Right lung (tissue), 10 donors: ENCODE results near the gene CD8A. TPM values are rescaled to one million over a fixed set of nuclear protein-coding genes. Genes with fewer than 3 reads are reported as not detected.
"Not testable (repeated sequence)": the region's sequence is repeated elsewhere in the genome, so short reads cannot be mapped to it uniquely, and the experiment has no call there.

Source experiments
- DNase-seq, 2 donors: peaks; one replicate each; pipeline ENCODE4 v3.0.0-alpha.2; 2013
- long read RNA-seq, 8 donors: transcript quantifications; one replicate each; lab custom pipeline, GENCODE V29; 2026
- polyA plus RNA-seq, 5 donors: library from polyadenylated mRNA; unstranded; fragments of 120-200 nt; gene quantifications; one replicate each; pipeline versions ENCODE4 v1.2.1 to v1.2.3, GENCODE V29; 2013; ENCODE audit warnings: inconsistent platforms in 1 of 5, low replicate concordance in 1 of 5; ENCODE audit not compliant: insufficient read length in 5 of 5, insufficient read depth in 1 of 5

The CD8A gene
- 1 to 10 TPM in 3 of 5 donors, under 1 TPM in 2; 0.62 to 1.2 (median 1.1) TPM for polyA plus RNA-seq
- long read RNA-seq, donor 1, result 0 reads
- long read RNA-seq, donor 2, partial matches to known transcripts, result 0 of 1 reads
- long read RNA-seq, donor 2, other reads (novel, unspliced or antisense), result 0 of 1 reads
- long read RNA-seq, donor 3, result 0 reads
- long read RNA-seq, donor 4, result 0 reads
- long read RNA-seq, donor 5, result 0 reads
- long read RNA-seq, donor 6, result 0 reads
- long read RNA-seq, donor 7, result 0 reads
- long read RNA-seq, donor 8, result 0 reads

DNA sequence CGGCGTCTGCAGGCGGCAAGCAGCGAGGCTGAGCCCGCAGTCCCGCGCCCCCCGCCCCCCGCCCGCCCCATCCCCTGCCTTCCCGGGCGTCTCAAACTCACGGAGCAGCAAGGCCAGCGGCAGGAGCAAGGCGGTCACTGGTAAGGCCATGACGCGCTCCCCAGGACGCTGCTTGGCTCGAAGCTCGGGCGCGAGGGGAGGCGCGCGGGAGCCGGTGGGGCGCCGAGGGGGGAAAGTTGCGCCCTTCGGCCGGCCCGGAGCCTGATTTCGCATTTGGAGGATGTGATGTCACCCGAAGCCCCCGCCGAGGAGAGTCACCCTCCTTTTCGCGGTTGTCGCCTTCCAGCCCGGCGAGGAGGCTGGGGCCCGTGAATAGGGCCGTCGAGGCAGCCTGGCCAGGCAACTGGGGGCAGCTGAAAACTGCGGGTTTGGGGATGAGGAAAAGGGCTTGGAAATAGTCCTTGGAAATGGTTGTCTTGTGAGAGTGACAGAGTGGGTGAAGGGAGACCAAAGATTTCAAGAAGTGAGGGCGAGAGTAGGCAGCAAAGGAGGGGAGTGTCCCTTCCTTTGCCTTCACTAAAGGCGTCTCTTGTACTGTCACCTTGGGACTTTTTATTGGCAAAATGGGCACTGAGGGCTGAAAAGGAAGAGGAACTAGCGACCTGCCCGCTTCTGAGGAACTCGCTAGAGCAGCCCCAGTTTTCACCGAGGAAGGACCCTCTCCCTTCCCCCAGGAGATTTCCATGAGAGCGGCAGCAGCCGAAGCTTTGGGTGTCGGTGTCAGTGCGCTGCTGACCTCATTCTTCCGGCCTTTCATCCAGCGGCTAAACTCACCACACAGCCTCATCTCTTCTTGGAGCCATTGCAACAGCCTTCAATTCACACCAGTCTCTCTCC is at the start of gene CD8A:
Gene CD8A (minus strand): TSS at position 238 of the 897 bp plus-strand sequence. CDS start 88 bp downstream, at position 150.
- DNase-seq, result no peak

DNA sequence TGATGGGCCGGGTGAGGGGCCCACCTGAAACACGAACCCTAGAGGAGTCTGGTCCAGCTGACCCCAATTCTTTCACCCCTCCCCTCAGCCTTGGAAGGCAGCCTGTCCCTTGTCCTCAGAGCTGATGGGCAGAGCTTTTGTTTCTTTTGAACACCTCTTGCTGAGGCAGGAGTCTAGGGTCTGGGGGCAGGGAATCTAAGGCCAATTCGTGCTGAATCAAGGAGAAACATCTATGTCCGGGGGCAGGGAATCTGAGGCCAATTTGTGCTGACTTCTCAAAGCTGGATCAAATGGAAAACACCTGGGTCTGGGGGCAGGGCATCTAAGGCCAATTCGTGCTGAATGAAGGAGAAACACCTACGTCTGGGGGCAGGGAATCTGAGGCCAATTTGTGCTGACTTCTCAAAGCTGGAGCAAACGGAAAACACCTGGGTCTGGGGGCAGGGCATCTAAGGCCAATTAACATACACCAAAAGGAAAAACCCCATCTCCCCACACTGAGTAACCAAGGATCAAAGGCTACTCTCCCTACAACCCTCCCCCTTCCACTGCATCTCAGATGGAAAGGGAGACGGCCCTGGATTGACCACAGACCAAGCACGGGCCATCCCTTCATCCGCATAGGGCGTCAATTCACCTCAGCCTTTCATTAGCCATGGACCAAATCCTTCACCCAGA is 49.3 kb upstream of the CD8A start:
- not testable (repeated sequence) for DNase-seq

DNA sequence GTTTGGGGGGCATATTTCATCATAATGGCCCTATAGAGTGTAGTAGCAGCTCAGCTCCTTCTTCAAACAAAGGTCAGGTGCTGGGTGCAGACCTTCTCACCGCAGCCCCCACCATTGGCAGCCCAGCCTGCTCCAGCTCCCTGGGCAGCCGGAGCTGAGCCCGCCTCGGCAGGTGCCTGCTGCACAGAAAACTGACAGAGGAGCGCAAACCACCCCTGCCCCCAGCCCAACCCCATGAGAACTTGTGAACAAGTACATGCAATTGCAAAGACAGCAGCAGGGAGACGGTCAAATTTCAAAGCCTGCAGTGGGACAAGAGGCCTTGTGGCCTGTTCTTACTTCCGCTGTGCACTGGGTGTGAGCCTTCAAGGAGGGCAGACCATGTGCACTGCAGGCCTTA is 48.7 kb upstream of the CD8A start:
- not testable (repeated sequence) for DNase-seq

DNA sequence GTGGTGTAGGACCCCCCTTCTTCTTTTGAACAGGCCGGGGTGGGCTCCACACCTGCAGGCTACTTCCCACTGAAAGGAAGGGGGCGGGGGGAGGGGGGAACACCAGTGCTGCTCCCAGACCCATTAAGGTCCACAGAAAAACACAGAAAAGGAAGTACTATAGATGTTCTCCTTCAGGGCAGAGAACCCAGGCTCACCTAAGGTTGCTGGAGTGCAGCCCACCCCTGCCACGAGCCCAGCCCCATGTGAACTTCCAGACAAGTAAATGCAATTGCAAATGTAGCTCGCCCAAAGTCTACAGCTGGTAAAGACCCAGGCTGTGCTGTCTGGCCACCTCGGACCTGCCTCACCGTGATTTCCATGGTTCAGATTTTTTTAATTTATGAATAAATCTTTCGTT is 47.0 kb upstream of the CD8A start:
- DNase-seq, result not testable (repeated sequence)

DNA sequence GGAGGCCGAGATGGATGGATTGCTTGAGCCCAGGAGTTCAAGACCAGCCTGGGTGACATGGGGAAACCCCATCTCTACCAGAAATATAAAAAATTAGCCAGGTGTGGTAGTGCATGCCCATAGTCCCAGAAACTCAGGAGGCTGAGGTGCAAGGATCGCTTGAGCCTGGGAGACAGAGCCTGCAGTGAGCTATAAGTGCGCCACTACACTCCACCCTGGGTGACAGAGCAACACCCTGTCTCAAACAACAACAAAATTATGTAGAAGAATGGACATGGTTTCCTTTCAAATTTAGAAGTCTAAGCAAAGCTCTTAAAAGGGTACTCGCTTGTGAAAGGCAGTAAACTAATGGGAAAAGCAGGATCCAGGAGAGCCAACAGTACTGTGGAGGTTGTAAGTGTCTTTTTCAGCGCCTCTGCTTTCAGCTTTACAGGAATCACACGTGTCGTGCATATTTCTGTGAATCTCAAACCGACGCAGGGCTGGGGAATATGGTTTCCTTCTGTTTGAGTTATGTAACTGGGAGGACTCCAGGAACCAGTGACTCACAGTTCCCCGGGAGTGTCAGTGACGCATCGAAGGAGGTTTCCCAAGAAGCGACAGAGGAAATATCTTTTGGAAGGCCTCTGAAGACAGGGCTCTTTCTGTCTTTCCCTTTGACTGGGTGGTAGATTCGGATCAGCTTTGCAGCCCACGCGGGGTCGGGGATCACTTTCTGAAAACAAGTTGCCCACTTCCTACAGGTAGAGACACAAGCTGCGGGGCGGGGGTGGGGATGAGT is 46.4 kb upstream of the CD8A start:
- DNase-seq, result peak; percentile 26 to 44

DNA sequence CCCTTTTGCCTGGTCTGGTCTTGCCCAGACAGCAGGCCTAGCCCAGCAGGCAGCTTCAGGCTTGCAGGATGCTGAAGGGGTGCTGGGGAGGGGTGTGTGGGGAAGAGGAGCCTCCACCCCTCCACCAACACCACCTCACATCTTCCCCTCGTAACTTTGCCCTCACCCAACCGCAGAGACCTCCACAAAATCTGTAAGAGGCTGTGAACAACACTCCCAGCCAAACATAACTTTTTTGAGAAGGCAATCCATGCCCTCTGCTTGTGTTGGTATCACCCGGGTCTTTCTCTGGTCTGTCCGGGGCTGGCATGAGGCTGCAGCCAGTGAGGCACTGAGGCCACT is 44.8 kb upstream of the CD8A start:
- not testable (repeated sequence) for DNase-seq

DNA sequence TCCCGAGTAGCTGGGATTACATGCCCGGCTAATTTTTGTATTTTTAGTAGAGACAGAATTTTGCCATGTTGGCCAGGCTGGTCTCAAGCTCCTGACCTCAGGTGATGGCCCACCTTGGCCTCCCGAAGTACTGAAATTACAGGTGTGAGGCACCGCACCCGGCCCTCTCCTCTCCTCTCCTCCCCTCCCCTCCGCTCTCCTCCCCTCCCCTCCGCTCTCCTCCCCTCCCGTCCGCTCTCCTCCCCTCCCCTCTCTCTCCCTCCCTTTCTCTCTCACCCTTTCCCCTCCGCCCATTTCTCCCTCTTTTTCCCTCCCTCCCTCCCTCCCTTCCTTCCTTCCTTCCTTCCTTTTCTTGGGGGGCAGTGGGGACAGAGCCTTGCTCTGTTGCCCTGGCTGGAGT is 42.6 kb upstream of the CD8A start:
- DNase-seq, result no peak

DNA sequence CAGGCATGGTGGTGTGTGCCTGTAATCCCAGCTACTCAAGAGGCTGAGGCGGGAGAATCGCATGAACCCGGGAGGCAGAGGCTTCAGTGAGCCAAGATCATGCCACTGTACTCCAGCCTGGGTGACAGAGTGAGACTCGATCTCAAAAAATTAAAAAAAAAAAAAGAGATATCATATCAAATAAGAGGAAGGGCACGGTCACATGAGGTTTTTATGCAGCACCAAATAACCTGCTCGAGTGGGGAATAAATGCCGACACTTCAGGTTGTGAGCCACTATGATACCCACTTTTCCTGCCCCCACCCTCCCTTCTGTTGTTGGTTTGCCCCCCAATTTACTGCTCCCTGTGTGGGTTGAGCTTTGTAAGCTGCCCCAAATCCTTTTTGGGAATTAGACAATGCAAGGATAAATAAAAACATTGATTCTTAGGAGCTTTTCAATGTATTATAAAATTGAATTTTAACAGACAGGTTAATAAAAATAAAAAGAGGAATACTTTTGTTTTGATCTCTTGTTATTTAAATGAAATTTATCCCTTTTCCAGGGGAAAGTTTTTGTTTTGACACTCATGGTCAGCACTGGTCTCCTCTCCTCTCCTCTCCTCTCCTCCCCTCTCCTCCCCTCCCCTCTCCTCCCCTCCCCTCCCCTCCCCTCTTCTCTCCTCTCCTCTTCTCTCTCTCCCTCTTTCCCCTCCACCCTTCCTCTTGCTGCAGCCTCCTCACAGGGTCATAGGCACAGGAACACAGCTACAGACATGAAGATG is 41.8 kb upstream of the CD8A start:
- DNase-seq, result no peak

DNA sequence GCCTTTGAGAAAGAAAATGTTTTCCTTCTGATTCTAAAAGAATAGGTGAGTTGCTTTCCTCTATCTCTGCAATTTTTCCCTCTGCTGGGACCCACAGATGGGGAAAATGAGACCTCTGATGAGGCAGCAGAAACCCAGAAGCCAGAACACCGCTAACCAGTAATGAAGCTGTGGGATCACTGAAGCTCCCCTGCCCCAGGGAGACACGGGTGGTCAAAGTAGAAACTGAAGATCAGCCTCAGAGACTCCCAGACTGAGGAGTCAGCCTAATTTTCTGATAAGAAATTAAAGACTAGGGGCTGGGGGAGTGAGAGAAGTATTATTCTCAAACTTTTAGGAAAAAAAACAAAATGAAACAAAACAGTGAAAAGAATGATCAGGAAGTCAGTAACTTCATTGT is 40.8 kb upstream of the CD8A start:
- no peak for DNase-seq

DNA sequence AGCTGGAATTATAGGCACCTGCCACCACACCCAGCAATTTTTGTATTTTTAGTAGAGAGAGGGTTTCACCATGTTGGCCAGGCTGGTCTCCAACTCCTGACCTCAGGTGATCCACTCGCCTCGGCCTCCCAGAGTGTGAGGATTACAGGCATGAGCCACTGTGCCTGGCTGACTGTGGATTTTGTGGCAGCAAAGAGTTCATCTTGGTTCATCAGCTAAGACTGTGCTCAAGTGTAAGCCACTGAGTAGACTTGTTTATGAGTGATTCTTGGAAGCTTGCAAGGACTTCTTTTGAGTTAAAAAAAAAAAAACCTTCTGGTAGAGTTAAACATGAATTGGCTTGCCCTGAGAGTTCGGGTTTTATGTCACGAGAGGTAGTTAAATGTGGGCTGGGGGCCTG is 36.2 kb upstream of the CD8A start:
- no peak for DNase-seq

DNA sequence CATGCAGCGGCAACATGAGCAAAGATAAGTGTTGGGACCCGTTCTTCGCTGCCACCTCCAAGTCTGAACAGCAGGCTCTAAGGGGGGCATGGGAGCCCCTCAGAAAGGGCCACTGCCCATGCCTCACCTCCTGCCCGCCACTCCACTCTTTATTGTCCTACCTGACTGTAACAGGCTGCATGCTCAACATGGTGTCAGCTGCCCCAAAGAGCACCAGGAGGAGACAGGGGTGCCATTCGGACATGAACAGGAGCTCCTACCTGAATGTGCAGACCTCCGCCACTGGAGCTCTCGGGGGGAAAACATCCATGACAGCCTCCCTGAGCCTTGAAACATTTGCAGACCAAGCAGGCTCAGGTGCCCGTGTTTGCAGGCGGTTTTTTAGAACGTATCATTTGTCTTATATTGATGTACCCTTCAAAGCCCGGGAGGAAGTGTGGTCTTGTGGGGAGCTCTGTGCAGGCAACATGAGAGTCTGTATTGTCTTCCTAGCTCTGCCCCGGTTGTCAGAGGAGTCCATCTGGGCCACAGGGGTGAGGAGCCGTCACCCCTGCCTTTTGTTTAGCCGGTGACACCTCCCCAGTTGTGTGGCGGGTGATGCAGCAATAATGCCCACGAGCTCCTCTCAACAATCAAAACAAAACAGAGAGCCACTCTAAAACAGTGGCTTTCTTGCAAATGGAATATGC is 35.1 kb upstream of the CD8A start:
- DNase-seq, result no peak

DNA sequence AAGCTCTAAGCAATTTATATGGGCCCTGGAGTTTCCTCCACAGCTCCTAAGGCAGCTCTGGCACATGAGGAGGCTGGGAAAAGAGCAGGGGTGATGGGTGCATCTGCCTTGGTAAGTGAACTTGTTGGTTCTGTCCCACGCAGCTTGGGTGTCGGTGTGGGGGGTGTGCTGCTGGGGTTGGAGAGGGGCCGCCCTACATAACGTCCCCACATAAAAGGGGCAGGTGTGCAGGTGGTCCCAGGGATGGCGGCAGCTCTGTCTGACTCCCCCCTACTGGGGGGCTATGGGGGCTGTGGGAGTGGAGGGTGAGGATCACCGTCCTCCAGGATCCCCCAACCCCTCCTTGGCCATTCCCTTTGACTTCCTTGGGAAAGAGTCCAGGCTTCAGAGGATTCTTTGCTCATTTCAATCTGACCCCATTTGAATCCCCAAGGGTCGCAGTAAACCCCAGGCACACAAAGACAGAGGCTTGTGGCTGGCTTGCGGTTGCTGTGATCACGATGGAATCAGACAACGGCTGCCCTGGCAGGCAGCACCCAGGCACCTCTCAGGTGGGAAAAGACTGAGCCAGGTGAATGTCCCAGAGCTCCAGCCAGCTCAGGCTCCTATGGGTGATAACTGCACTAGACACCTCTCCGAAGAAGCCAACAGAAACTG is 34.5 kb upstream of the CD8A start:
- no peak for DNase-seq

DNA sequence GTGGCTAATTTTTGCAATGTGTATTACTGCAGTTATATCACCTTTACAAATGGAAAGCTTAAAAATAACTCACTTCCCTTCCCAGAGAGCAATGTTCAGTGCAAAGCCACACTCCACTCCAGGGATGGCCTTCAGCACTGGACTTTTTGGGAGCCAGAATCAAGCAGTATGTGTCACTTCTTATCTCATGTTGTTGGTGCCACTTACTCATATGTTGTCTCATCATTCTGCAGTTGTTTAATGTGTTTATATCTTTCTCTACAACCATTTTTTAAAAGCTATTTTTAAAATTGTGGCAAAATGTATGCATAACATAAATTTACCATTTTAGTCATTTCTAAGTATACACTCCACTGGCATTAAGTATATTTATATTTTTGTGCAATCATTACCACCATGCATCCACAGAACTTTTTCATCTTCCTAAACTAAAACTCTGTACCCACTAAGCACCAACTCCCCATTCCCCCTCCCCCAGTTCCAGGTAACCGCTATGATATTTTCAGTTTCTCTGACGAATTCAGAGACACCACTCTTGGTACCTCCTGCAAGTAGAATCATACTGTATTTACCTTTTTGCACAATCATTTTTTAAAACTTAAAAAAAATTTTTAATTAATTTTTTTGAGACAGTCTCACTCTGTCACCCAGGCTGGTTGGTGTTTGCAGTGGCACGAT is 32.1 kb upstream of the CD8A start:
- DNase-seq, result no peak

DNA sequence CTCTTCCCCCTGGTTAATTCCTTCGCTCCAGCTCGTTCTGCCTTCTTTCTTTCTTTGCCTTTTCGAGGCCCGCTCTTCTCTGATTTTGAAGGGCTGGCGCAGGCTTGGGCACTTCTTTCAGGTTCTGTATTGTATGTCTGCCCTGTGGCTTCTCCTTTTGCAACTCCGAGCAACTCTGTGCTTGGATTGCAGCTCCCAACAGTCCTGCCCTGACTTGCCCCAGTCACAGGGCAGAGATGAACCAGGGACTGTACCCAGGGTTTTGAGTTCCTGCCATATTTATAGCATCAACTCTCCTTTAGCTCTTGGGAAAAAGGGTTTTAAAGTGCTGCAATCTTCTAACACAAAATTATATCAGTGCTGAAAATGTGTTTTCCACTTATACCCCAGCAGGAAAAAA is 31.1 kb upstream of the CD8A start:
- DNase-seq, result no peak

DNA sequence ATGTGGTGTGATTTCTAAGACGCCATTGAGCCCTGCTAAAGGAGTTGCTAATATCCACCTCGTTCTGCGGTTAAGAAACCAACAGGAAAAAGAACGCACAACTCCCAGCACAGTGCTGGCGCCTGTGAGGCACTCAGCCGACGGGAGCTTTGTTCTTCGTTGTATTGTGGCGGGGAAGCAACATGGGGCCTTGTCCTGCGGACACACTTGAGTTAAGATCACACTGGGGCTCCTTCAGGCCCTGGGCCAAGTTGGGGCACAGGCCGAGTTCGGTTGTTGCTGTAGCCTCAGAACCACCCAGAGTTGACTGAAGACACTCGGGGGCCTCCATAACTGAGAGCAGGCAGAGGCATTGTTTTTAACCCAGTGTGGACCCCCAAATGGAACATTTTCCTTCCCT is 30.6 kb upstream of the CD8A start:
- DNase-seq, result no peak

DNA sequence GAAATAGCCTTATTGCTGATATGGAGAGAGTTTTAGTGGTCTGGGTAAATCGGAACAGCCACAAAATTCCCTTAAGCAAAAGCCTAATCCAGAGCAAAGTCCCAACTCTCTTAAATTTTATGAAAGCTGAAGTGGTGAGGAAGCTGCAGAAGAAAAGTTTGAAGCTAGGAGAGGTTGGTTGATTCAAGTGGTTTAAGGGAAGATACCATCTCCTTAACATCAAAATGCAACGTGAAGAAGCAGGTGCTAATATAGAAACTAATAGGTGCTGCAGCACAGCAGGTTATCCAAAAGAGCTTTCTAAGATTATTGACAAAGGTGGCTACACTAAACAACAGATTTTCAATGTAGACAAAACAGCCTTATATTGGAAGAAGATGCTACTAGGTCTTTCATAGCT is 28.2 kb upstream of the CD8A start:
- DNase-seq, result no peak

DNA sequence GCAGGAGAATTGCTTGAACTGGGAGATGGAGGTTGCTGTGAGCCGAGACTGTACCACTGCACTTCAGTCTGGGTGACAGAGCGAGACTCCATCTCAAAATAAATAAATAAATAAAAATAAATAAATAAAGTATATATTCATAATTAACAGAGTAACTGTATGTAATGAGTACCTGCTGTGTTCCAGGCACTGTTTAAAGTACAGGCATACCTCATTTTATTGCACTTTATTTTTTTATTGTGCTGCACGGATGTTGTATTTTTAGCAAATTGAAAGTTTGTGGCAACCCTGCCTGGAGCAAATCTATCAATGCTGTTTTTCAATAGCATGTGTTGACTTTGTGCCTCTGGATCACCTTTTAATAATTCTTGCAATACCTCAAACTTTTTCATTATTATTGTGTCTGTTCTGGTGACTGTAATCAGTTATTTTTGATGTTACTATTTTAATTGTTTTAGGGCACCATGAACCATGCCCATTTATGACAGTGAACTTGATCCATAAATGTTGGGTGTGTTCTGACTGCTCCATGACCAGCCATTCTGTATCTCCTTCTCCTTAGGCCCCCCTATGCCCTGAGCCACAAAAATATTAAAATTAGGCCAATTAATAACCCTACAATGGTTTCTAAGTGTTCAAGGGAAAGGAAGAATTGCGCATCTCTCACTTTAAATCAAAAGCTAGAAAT is 27.5 kb upstream of the CD8A start:
- no peak for DNase-seq

DNA sequence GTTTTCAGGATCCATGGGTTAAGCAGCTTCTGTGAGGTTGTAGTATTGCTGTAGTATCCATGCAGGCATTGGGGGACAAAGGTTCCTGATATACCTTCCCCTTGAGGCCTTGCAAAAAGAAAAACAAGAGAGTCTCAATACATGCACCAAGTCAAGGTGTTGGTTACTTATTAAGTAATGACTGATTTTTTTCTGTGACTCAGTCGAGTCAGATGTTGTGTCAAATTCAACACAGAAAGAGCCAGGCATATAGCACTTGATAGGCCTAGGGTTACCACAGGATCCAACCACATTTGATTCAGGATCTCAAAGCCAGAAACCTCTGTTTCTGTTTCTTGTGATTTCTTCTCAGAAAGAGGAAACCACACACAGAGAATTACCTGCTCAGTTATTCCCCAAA is 24.9 kb upstream of the CD8A start:
- no peak for DNase-seq
